NCI-H82 treated with DMSO at 0.1 percent for 48 hours (cell line): ENCODE results near the gene DLX1.
"Not testable (repeated sequence)": the region's sequence is repeated elsewhere in the genome, so short reads cannot be mapped to it uniquely, and the experiment has no call there.

Experiments used
- DNase-seq: peaks from one replicate; lab custom pipeline; 2025; ENCODE audit not compliant: unreplicated experiment; lab: John Stamatoyannopoulos, UW

The DLX1 gene

DNA sequence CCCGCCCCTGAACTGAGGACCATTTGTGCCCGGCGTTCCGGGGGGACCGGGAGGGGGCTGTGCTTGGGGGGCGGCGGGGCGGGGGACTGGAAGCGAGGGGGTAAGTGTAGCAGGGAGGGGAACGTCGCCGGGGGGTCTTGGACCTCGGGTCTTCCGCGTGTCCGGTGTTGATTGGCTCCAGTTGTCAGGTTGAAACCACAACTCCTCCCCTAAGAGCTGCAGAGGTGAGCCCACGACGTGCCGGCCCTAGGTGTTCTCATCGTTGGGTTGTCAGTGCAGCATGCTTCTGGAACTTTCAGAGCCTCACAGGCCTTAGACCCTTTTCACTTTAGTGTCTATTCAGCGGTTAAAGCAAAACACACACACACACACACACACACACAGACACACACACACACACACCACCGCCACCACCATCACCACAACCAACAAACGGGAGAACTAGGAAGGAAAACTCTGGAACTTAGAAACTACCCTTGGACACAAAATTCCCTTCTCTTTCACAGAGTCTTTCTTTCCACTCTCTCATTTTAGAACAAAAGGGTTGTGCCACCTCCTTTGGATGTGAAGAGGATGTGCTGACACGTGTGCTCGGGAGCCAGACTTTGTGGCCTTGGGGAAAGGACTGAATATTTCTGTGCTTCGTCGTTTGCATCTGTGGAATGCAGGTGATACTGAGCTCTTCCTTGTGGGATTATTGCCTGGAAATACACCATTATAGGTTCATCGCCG lies 24.1 kb downstream of the DLX1 start:
- no peak for DNase-seq

DNA sequence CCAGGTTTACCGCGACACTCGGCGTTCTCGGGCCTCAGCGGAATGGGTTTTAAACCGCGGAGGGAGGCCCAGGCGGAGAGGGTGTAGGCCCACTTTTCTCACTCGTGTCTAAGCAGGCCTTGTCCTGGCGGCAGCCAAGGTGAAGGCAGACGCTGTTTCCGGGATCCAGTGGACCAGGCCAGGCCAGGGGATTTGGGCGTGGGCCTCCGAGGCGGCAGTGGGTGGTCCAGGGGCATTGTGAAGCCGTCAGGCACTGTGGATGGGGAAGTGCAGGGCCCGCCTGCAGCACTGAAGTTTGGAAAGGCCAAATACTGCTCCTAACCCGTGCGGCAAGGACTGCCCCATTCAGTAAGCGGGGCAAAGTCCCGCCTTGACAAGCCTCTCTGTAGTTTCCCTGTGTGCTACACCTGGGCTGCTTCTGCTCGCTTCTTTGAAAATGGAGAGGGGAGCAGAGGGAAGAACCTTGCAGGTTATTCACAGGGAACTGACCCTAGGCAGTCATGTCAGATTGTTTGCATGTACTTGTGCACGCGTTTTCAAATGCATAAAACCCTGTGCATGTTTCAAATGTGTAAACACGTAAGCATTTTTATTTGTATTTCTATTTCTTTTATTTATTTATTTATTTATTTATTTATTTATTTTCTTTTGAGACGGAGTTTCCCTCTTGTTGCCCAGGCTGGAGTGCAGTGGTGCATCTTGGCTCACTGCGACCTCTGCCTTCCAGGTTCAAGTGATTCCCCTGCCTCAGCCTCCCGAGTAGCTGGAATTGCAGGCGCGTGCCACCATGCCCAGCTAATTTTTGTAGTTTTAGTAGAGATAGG lies 24.9 kb downstream of the DLX1 start:
- no peak for DNase-seq

DNA sequence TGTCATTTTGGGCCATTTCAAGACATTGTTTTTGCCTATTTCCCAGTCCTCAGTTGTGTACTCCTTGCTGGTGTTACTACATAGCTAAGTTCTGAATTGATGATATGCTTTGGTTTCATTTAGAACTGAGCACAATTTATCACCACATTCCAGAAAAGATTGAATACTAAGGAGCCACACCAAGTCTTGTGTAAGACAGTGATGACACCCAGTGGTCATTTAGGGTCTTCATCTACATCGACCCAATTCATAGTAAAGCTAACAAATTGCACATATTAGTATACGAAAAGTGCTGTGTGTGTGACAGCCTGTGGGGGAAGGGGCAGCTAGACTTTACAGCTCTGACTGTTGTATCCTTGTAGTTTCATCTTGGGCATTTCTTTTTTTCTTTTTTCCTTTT lies 28.3 kb downstream of the DLX1 start:
- DNase-seq = no peak

DNA sequence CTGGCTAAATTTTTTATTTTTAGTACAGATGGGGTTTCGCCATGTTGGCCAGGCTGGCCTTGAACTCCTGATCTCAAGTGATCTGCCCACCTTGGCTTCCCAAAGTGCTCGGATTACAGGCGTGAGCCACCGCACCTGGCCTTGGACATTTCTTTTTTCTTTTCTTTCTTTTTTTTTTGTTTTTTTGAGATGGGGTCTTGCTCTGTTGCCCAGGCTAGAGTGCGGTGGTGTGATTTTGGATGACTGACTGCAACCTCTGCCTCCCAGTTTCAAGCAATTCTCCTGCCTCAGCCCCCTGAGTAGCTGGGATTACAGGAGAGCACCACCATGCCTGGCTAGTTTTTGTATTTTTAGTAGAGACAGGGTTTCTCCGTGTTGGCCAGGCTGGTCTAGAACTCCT lies 28.9 kb downstream of the DLX1 start:
- DNase-seq = not testable (repeated sequence)

DNA sequence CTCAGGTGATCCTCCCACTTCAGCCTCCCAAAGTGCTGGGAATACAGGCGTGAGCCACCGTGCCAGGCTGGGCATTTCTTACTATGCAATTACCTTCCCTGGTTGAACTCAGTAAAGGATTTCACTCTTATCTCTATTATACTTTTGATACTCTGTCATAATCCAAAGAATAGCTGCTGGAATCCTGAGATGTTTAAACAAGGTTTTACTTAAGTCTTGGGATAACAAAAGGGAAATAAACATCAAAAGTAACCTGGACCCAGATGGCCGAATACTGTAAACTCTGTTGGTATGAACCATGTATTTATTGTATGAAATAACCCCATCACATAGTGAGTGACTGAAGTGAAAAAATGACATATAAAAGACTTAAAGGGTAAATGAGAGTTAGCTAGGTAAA lies 29.3 kb downstream of the DLX1 start:
- no peak for DNase-seq

DNA sequence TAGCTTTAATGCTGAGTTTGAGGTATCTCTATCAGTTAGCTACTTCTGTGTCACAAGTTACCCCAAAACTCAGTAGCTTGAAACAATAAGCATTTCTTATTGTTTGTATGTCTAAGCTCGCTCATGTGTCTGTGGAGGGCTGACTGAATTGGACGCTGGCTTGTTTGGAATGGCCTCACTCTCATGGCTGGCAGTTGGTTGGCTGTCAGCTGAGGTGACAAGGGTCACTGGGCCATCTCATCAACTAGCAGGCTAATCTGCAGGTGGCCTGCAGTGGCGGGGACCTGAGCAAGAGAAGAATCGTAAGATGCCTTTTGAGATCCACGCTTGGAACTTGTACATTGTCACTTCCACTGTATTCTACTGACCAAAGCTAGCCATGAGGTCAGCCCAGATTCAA lies 30.8 kb downstream of the DLX1 start:
- no peak for DNase-seq

DNA sequence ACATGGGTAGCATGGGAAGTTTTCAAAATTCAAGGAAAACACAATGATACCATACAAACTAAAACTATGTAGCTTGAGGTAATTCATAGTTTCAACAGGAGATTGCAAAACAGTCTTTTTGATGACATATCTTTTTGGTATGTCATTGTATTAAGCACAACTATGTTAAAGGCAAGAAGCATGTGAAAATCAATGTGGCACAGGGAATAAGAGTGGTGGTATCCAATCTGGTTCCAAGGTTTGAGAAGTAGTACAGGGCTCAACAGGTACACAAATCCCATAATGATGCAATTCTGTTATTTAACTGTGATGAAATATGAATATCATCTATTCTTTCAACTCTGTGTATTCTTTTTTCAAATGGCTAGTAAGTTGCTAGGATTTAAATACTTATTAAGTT lies 33.8 kb downstream of the DLX1 start:
- DNase-seq = no peak

DNA sequence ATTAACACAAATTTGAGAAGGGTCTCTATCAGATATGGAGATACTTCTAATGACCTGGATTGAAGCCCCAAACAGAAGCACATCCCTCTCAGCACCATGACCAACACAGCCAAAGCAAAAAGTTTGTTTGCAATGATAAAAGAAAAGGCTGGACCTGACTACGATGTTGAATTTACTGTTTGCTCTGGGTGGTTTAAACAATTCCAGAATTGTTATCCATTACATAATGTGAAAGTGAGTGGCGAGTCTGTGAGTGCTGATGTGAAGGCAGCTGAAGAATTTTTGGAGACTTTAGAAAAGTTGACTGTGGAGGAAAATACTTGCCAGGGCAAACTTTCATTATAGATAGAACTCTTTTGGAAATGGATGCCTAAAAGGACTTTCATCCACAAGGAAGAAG lies 34.8 kb downstream of the DLX1 start:
- DNase-seq = no peak

DNA sequence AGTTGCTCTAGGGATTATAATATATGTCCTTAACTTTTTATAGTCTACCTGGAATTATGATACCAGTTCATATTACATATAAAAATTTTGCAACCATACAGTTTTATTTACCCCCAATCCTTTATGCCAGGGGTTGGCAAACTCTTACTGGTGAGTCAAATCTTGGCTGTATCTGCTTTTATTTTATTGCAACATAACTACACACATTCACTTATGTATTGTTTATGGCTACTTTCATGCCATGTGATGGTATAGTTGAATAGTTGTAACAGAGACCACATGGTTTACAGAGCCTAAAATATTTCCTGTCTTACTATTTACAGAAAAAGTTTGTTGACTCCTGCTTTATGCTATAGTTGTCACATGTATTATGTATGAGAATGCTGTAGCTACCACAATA lies 43.2 kb downstream of the DLX1 start:
- no peak for DNase-seq

DNA sequence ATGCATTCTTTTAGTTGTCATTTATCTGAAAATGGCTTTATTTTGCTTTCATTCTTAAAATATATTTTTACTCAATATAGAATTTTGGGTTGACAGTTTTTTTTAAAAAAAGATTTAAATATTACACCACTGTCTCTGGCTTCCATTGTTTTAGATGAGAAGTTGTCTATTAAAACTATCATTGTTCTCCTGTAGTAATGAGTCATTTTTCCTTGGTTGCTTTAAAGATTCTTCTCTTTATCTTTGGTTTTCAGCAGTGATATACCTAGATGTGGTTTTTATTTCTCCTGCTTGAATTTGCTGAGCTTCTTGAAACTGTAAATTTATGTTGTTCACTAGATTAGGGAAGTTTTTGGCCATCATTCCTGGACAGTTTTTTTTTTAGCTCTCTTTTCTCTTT lies 44.1 kb downstream of the DLX1 start:
- DNase-seq = no peak

DNA sequence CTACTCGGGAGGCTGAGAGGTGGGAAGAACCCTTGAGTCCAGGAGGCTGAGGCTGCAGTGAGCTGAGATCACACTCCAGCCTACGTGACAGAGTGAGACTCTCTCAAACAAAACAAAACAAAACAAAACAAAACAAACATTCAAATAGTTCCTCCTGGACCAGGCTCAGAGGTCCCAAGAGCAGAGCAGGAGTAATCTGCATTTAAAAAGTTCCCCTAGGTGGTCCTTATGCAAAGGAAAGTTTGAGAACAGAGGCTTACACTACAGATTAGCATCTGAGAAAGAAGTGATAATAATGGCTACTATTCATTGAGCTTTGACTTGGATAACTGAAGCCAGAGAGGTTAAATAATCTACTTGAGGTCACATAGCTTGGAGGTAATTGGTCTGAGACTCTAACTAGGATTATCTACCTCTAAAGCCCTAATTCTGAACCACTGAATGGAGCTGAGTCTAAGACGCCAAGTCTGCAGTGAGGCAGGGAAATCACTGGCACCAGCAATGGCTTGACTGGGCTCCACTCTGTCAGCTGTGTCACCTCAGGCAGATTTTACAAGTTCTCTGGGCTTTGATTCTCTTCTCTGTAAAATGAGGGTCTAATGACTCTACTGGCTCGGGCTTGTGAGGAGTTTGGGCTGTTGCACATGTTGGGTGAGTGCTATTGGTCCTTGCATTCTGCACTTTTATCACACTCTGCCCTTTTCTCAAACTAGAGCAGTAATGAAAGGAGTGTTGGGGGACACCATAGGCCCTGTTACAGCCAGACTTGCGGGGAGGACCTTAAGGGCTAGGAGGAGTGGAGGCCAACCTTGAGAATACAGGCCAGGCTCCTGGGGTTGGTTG lies 46.6 kb downstream of the DLX1 start:
- DNase-seq = peak; percentile 33

DNA sequence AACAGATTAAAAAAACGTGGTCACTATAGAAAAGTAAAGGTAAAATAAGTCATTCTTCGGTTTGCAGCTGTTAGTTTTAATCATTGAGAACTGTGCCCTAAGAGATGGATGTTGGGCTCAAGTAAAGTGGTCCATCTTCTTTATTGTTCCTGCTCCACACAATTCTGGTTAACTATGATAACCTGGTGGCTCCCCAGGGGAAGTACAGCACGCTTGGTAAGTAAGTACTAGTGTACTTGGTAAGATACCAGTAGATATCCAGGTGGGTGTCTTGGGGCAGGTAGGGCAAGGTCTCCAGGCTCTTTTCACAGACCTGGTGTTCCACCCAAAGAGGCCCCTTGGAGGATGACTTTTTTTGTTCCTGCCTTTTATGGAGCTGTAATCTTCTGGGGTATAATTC lies 49.0 kb downstream of the DLX1 start:
- DNase-seq = no peak

DNA sequence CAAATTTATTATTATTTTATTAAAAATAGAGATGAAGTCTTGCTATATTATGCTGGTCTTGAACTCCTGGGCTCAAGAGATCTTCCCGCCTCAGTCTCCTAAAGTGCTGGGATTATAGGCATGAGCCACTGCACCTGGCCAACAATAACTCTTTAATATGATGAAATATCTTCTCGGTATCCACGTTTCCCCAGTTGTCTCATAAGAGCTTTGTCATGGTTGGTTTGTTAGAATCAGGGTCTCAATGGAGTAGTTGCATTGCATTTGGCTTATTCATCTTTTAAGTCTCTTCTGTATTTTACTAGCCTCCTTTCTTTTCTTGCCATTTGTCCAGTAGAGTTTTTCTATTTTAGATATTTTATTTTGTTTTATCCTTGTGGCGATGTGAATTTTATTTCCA lies 50.1 kb downstream of the DLX1 start:
- no peak for DNase-seq

DNA sequence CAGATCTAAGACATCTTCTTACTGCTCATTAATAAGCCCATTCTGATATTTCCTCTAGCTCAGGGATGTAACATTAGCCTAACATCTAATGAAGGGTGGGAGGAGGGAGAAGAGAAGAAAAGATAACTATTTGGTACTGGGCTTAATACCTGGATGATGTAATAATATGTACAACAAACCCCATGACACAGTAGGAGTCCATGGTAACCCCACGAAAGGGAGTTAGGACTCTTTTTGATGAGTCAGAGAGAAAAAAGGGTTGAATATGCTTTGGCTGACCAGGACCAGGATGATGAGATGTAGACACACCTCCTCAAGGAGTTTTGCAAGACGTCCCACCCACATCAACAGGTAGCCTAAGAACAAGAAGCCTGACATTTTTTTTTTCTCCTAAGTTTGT lies 51.8 kb downstream of the DLX1 start:
- no peak for DNase-seq

DNA sequence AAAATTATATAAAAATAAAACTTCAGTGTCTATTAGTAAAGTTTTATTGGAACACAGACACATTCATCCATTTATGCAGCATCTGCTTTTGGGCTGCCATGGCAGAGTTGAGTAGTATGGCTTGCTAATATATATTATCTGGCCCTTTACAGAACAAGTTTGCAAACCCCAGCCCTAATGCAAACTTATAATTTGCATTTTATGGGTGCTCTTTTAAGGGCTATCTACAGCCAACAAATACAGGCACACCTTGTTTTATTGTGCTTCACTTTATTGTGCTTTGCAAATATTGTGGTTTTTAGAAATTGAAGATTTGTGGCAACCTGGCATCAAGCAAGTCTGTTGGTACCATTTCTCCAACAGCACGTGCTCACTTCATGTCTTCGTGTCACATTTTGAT lies 52.6 kb downstream of the DLX1 start:
- DNase-seq = no peak

DNA sequence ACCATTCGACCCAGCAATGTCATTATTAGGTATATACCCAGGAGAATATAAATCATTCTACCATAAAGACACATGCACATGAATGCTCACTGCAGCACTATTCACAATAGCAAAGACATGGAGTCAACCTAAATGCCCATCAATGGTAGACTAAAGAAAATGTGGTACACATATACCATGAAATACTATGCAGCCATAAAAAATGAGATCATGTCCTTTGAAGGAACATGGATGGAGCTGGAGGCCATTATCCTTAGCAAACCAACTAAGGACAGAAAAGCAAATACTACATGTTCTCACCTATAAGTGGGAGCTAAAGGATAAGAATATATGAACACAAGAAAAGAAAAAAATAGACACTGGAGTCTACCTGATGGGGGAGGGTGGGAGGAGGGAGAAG lies 53.4 kb downstream of the DLX1 start:
- not testable (repeated sequence) for DNase-seq
